HG03066 (cell line): Measurements from ENCODE around the gene LSM11.

Experiments used
- ATAC-seq: cut with Tn5 transposase; IDR thresholded peaks from one replicate; pipeline ENCODE4 v1.9.1; 2021; ENCODE audit warnings: low read depth; ENCODE audit not compliant: unreplicated experiment

Gene LSM11

GRCh38 chr5:157766902-157767301 is 23.4 kb downstream of the LSM11 start:
- no peak for ATAC-seq

DNA sequence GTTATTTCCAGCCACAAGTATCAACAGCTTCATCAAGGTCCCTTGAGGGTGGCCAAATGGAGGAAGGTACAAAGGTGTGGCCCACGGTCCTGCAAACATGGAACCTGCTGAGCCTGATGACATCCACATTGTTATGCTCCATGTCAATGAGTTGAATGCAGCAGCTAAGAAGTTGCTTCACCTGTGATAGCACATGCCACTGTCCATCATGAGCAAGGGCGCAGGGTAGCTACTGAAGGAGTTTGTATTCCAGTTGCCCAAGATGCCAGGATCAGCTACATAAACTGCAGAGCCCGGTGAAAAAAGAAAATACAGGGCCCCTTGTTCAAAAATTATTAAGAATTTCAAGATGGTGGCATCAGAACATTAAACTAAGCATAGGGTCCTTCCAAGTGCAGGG is 24.2 kb downstream of the LSM11 start:
- ATAC-seq, result no peak

DNA sequence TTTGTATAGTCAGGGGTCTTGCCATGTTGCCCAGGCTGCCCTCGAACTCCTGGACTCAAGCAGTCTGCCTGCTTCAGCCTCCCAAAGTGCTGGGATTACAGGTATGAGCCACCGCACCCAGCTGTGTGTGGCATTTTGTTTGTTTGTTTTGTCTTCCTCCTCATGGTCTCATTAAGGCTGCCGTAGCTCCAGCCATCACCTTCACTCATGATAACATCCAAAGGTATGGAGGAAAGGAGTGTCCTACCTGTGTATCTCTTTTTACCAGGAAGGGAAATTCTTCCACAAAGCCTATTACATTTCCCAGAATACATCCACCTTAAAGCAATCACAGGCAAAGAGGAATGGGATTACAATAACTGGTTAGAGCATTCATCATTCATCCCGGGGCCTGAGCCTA is 27.2 kb downstream of the LSM11 start:
- ATAC-seq, result no peak

- ATAC-seq, result no peak
Measured at GRCh38 chr5:157772127-157772526, 28.6 kb downstream of the LSM11 start.

DNA sequence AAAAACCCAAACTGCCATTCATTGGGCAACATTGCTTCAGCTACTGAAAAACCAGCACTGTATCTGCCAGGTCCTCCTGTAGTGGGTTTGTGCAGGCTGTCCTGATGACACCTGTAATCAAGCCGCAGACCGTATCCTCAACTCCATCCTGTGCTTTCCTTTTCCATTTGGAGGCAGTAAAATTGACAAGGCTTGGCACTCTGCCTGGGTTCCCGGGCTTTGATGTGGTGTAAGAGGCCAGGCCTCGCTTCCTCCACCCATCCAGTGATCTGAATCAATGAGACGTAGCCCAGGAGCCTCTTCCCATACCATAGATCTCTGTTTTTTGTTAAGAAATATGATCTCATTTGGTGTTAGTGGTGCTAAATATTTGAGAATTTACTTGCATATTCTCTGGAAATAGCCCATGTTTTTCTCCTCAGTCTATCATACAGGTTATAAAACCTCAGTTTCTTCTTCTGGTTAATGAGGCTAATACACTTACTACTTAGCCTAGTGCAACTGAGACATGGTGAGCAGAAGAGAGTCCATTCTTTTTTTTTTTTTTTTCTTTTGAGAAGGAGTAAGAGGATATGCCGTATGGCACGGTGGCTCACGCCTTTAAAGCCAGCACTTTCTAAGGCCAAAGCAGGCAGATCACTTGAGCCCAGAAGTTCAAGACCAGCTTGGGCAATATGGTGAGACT is 34.8 kb downstream of the LSM11 start:
- ATAC-seq, result no peak

- ATAC-seq, result no peak
Measured at GRCh38 chr5:157779221-157779620, 35.7 kb downstream of the LSM11 start.

DNA sequence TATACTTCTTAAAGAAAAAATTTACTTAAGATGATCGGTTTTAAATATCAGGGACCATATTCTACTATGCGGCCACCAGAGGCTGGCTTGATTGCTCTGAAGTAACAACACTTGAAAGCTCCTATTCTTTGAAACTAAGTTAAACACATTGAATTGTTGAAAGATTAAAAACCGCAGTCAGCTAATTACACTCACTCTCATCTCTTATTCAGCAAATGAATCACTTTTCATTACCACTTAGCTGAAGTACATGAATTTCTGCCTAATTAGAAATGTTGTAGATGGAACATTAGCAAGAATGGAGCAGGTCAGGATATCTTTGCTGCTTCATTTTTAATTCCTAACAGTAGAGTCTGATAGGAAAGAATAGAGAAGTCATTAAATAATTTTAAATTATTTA is 42.3 kb downstream of the LSM11 start:
- ATAC-seq, result no peak

- no peak for ATAC-seq
Measured at GRCh38 chr5:157793301-157793700, 49.8 kb downstream of the LSM11 start.

GRCh38 chr5:157799578-157799977 is 56.1 kb downstream of the LSM11 start:
- ATAC-seq, result no peak

DNA sequence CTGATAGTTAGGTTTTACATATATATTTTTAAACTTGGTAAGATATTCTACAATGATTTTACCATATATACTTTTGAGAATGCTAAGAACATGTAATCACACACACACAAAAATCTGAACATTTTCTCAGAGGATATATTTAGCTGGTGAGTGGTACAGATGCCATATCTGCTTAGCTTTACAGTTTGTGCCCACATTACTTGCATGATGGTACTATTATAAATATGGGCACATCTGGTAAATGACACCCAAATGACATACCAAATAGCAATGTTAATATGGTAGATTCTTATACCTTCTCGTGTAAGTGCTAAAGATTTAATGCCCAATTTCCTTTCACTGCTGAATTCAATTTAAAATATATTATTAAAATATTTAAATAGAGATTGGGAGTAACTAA is 56.6 kb downstream of the LSM11 start:
- no peak for ATAC-seq

DNA sequence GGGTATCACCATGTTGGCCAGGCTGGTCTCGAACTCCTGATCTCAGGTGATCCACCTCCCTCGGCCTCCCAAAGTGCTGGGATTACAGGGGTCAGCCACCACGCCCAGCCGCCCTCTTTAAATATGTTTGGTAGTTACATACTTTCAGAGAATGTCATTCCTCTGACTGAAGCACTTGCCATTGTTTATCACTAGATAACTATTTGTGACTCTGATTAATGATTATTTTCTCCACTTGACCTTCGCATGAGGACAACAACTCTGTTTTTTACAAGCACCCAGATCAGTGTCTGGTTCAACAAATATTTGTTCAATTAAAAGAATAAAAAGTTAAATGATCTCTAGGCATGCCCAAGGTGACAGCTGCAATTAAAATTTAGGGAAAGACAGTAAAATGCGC is 59.2 kb downstream of the LSM11 start:
- ATAC-seq, result no peak

GRCh38 chr5:157808043-157808442 is 64.5 kb downstream of the LSM11 start:
- ATAC-seq, result no peak
